ENCODE results near the gene CAMTA1. TPM values are rescaled to one million over a fixed set of nuclear protein-coding genes. Genes with fewer than 3 reads are reported as not detected.

Gene CAMTA1
- total and polyA plus RNA-seq, 4 donors: 18.0 to 93.5 (median 35.8) TPM

DNA sequence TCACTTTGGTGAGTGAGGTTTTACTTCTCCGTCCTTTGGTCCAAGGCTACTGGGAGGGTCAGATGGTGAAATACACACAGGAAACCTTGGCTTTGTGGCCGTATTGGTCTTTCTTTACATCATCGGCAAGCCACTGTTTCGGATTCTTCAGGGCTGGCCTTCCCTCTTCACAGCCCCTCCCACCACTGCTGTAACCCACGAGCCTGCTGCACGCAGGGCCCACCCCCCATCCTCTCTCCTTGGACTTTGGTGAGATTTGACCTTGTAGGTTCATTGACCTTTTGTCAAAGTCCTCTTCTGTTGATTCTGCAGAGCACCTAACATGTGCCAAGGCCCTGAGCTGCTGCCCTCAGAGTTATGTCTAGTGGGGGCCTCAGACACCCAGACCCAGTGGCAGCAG, 328.6 kb downstream of the CAMTA1 start:
- no peaks in the 10 kb centered on the region for H3K27me3 ChIP-seq (ENCODE audit: control insufficient read depth in 4 of 4, insufficient read depth in 4 of 4, low read length in 3 of 4)
- no peaks in the 10 kb centered on the region for H3K9me3 ChIP-seq (ENCODE audit: control insufficient read depth in 4 of 4, low read length in 3 of 4)
- no peak overlapping the region for H3K27ac ChIP-seq (ENCODE audit: low read depth in 1 of 2, low read length in 2 of 2)
- H3K4me3 ChIP-seq (ENCODE audit: low read depth in 1 of 3, low read length in 3 of 3): no peak overlapping the region
- TF ChIP-seq RXRA (IDR thresholded peaks at IDR 0.05) (peak; percentile 16 to 81), HNF4A (conservative IDR thresholded peaks at IDR 0.05) (peak; percentile 46 to 80), YY1 (IDR thresholded peaks at IDR 0.05) (no peak), FOXA2 (IDR thresholded peaks at IDR 0.05) (no peak), HNF4G (IDR thresholded peaks at IDR 0.05) (no peak), NR2F2 (IDR thresholded peaks at IDR 0.05) (no peak), RAD21 (IDR thresholded peaks at IDR 0.05) (no peak)
- TF ChIP-seq, protein P1, sequence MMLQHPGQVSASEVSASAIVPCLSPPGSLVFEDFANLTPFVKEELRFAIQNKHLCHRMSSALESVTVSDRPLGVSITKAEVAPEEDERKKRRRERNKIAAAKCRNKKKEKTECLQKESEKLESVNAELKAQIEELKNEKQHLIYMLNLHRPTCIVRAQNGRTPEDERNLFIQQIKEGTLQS (IDR thresholded peaks at IDR 0.05): no peak
- TF ChIP-seq, protein P2, sequence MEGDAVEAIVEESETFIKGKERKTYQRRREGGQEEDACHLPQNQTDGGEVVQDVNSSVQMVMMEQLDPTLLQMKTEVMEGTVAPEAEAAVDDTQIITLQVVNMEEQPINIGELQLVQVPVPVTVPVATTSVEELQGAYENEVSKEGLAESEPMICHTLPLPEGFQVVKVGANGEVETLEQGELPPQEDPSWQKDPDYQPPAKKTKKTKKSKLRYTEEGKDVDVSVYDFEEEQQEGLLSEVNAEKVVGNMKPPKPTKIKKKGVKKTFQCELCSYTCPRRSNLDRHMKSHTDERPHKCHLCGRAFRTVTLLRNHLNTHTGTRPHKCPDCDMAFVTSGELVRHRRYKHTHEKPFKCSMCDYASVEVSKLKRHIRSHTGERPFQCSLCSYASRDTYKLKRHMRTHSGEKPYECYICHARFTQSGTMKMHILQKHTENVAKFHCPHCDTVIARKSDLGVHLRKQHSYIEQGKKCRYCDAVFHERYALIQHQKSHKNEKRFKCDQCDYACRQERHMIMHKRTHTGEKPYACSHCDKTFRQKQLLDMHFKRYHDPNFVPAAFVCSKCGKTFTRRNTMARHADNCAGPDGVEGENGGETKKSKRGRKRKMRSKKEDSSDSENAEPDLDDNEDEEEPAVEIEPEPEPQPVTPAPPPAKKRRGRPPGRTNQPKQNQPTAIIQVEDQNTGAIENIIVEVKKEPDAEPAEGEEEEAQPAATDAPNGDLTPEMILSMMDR (IDR thresholded peaks at IDR 0.05; ENCODE audit: low read depth, low read length, missing input control): no peak
- TF ChIP-seq, protein P3, sequence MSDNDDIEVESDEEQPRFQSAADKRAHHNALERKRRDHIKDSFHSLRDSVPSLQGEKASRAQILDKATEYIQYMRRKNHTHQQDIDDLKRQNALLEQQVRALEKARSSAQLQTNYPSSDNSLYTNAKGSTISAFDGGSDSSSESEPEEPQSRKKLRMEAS (IDR thresholded peaks at IDR 0.05): no peak
- TF ChIP-seq, protein P4, sequence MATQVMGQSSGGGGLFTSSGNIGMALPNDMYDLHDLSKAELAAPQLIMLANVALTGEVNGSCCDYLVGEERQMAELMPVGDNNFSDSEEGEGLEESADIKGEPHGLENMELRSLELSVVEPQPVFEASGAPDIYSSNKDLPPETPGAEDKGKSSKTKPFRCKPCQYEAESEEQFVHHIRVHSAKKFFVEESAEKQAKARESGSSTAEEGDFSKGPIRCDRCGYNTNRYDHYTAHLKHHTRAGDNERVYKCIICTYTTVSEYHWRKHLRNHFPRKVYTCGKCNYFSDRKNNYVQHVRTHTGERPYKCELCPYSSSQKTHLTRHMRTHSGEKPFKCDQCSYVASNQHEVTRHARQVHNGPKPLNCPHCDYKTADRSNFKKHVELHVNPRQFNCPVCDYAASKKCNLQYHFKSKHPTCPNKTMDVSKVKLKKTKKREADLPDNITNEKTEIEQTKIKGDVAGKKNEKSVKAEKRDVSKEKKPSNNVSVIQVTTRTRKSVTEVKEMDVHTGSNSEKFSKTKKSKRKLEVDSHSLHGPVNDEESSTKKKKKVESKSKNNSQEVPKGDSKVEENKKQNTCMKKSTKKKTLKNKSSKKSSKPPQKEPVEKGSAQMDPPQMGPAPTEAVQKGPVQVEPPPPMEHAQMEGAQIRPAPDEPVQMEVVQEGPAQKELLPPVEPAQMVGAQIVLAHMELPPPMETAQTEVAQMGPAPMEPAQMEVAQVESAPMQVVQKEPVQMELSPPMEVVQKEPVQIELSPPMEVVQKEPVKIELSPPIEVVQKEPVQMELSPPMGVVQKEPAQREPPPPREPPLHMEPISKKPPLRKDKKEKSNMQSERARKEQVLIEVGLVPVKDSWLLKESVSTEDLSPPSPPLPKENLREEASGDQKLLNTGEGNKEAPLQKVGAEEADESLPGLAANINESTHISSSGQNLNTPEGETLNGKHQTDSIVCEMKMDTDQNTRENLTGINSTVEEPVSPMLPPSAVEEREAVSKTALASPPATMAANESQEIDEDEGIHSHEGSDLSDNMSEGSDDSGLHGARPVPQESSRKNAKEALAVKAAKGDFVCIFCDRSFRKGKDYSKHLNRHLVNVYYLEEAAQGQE (IDR thresholded peaks at IDR 0.05): no peak
- H3K36me3 ChIP-seq (ENCODE audit: control insufficient read depth in 4 of 4, insufficient read depth in 3 of 4, low read depth in 1 of 4, low read length in 3 of 4): peaks cover 0 to 1% (median 0%) of the 10 kb centered on the region in 4 donors
- no peak for DNase-seq (ENCODE audit: low spot score)
- H3K9ac ChIP-seq (ENCODE audit: low read depth in 1 of 2, low read length in 2 of 2): no peak overlapping the region
- H3K4me1 ChIP-seq (ENCODE audit: control insufficient read depth in 4 of 4, insufficient read depth in 4 of 4, low read length in 3 of 4): peaks cover 0 to 5% (median 0%) of the 10 kb centered on the region in 4 donors
- 57% methylated on average over 6 of the region's 6 CpGs for WGBS

DNA sequence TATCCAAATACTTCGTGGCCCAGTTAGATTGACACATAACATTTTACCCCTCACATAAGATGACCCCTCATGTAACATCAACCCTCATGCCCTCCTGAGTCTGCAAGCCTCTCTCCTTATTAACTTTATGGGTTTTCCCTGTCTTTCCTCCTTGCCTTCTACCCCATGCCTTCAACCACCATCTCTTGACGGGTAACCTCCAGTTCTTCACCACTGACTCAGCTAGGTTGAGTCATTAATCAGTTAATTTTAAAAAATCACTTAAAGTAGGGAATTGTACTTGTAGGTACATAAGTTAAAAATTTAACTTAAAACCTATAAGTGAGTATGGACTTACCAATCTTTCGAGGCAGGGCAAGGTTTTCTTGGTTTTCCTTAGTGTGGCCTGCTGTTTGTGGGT, 330.7 kb downstream of the CAMTA1 start:
- TF ChIP-seq, protein P2 (IDR thresholded peaks at IDR 0.05; ENCODE audit: low read depth, low read length, missing input control): no peak
- no peak for TF ChIP-seq RAD21 (IDR thresholded peaks at IDR 0.05)
- TF ChIP-seq, protein P3 (IDR thresholded peaks at IDR 0.05): no peak
- TF ChIP-seq TAF1 (conservative IDR thresholded peaks at IDR 0.05): no peak
- TF ChIP-seq FOXA1 (IDR thresholded peaks at IDR 0.05): no peak
- no peak for TF ChIP-seq SP1 (IDR thresholded peaks at IDR 0.05)
- no peak for TF ChIP-seq RXRA (IDR thresholded peaks at IDR 0.05)
- WGBS: 92% methylated on average over 3 of the region's 3 CpGs
- peaks cover 0 to 8% (median 1%) of the 10 kb centered on the region in 4 donors for H3K4me1 ChIP-seq (ENCODE audit: control insufficient read depth in 4 of 4, insufficient read depth in 4 of 4, low read length in 3 of 4)
- no peak overlapping the region for H3K9ac ChIP-seq (ENCODE audit: low read depth in 1 of 2, low read length in 2 of 2)
- H3K36me3 ChIP-seq (ENCODE audit: control insufficient read depth in 4 of 4, insufficient read depth in 3 of 4, low read depth in 1 of 4, low read length in 3 of 4): peaks cover 0 to 1% (median 0%) of the 10 kb centered on the region in 4 donors
- no peaks in the 10 kb centered on the region for H3K9me3 ChIP-seq (ENCODE audit: control insufficient read depth in 4 of 4, low read length in 3 of 4)
- no peaks in the 10 kb centered on the region for H3K27me3 ChIP-seq (ENCODE audit: control insufficient read depth in 4 of 4, insufficient read depth in 4 of 4, low read length in 3 of 4)
- no peak for DNase-seq (ENCODE audit: low spot score)
- no peak overlapping the region for H3K4me3 ChIP-seq (ENCODE audit: low read depth in 1 of 3, low read length in 3 of 3)
- no peak overlapping the region for H3K27ac ChIP-seq (ENCODE audit: low read depth in 1 of 2, low read length in 2 of 2)

All from liver (tissue), 9 donors.